Aorta (tissue), 5 donors: ENCODE data around the gene VAT1. TPM values are rescaled to one million over a fixed set of nuclear protein-coding genes. Genes with fewer than 3 reads are reported as not detected.
"Not testable (repeated sequence)": the region's sequence is repeated elsewhere in the genome, so short reads cannot be mapped to it uniquely, and the experiment has no call there.

Source experiments
- ATAC-seq: fragments of 200-7000 bp; cut with Tn5 transposase; one replicate; pipeline ENCODE4 v1.9.1; 2022; ENCODE audit warnings: moderate library complexity; ENCODE audit not compliant: low FRiP score
- DNase-seq, 2 donors: peaks; one replicate each; pipeline ENCODE4 v3.0.0-alpha.2; 2020
- H3K27ac ChIP-seq, 2 donors: one replicate each; pipeline ENCODE4 v1.5.1; 2013; ENCODE audit warnings: low read length in 2 of 2, mild to moderate bottlenecking in 2 of 2, moderate library complexity in 2 of 2, control low read depth in 1 of 2, inconsistent platforms in 1 of 2, low read depth in 1 of 2
- H3K27me3 ChIP-seq, 2 donors: one replicate each; pipeline ENCODE4 v1.6.1; 2013; ENCODE audit warnings: control low read depth in 1 of 2, low read length in 1 of 2, mild to moderate bottlenecking in 1 of 2, moderate library complexity in 1 of 2; ENCODE audit not compliant: insufficient read depth in 2 of 2, control insufficient read depth in 1 of 2
- H3K36me3 ChIP-seq, 2 donors: one replicate each; pipeline ENCODE4 v1.6.1; 2013; ENCODE audit warnings: control low read depth in 1 of 2, low read length in 1 of 2, mild to moderate bottlenecking in 1 of 2; ENCODE audit not compliant: insufficient read depth in 2 of 2, control insufficient read depth in 1 of 2
- H3K4me1 ChIP-seq, 2 donors: one replicate each; pipeline ENCODE4 v1.6.1; 2013; ENCODE audit warnings: low read length in 2 of 2, control low read depth in 1 of 2, mild to moderate bottlenecking in 1 of 2, moderate library complexity in 1 of 2; ENCODE audit not compliant: insufficient read depth in 2 of 2, control insufficient read depth in 1 of 2
- H3K4me3 ChIP-seq, 2 donors: one replicate each; pipeline ENCODE4 v1.5.1; 2013; ENCODE audit warnings: low read length in 2 of 2, control low read depth in 1 of 2, mild to moderate bottlenecking in 1 of 2
- H3K9me3 ChIP-seq: one replicate; pipeline ENCODE4 v1.6.1; 2013; ENCODE audit warnings: mild to moderate bottlenecking, low read length; ENCODE audit not compliant: control insufficient read depth
- WGBS, 2 donors: extraction: QIAGEN DNeasy Blood & Tissue Kit; methylation state at CpG; one replicate each; pipeline ENCODE4 v1.1.7; 2013; 5-methylcytosine and 5-hydroxymethylcytosine counted together
- intact Hi-C, 2 donors: fragments of 100-400 bp; cut with DNase I; formaldehyde crosslinking; loops; one replicate each; pipeline versions ENCODE4 v1.14.2 to v1.15.0; 2022
- polyA plus RNA-seq, 2 donors: library from polyadenylated mRNA; stranded (reverse); fragments of 200-250 nt; gene quantifications; one replicate each; pipeline ENCODE4 v1.2.3, GENCODE V29; 2013
- total RNA-seq, 2 donors: library from RNA; stranded (reverse); fragmentation: NEBNext Ultra II Directional; extraction: Animal tissue kit (Norgen Biotek cat#: 25700); gene quantifications; one replicate each; pipeline ENCODE4 v1.2.1, GENCODE V29; 2021
- donor health status: healthy with polysubstance abuse.
- donor health status: Bipolar disorder and iron deficiency.
- donor health status: DM: no; HTN: no; CAD: no.
- donor health status: DM: no; HTN: no; CAD: no.
- donor health status: DM: yes; HTN: yes; CAD: no.

Gene VAT1
- total and polyA plus RNA-seq, 4 donors: 55.7 to 241 (median 115) TPM

DNA sequence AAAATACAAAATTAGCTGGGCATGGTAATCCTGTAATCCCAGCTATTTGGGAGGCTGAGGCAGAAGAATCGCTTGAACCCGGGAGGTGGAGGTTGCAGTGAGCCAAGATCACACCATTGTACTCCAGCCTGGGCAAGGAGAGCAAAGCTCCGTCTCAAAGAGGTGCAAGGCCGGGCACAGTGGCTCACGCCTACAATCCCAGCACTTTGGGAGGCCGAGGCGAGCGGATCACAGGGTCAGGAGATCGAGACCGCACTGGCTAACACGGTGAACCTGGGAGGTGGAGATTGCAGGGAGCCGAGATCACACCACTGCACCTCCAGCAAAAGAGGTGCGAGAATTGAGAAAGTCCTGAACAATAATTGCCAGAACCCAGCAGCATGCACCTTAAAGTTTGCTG is 21.3 kb downstream of the VAT1 start:
- H3K4me3 ChIP-seq, H3K36me3 ChIP-seq, ATAC-seq, intact Hi-C loops, H3K4me1 ChIP-seq, H3K27me3 ChIP-seq, H3K27ac ChIP-seq, H3K9me3 ChIP-seq: not testable (repeated sequence)
- DNase-seq: peak; percentile 35 to 61
- 92 to 94% methylated on average over 13 of the region's 13 CpGs for WGBS, 2 donors

DNA sequence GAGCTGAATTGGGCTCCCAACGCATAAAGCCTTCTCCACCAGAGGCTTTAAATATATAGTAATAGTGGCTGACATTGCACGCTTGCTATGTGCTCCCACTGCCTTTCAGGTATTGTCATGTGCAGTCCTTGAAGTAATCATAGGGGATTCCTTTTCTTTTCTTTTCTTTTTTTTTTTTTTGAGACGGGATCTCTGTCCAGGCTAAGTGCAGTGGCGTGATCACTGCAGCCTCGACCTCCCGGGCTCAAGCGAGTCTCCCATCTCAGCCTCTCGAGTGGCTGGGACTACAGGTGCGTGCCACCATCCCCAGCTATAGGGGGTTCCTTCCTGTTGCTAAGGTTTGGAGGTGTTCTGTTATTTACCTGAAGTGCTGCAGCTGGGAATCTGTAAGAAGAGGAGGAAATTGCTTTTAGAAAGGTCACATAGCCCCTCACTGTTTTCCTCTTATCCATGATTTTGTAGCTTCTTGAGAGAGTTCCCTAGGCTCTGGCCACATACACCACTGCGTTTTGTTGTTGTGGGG is 23.1 kb downstream of the VAT1 start:
- intact Hi-C loops: loop anchor here in 1 of 2 donors (10.0 kb wide), 1 partner anchor 154 kb away; the partner anchor contains the start of gene AOC2
- Histone ChIP-seq H3K9me3 (no peaks in the 10 kb centered on the region), H3K4me1 (no peaks in the 10 kb centered on the region), H3K27ac (peak overlapping the region in 1 of 2 donors; percentile 83), H3K27me3 (no peaks in the 10 kb centered on the region), H3K4me3 (peak overlapping the region; percentile 46 to 75), H3K36me3 (peaks cover 0 to 5% of the 10 kb centered on the region in 2 donors)
- peak; percentile 43 to 58 for DNase-seq
- WGBS, 2 donors: 14 to 16% methylated on average over 10 of the region's 10 CpGs
- no peak for ATAC-seq

DNA sequence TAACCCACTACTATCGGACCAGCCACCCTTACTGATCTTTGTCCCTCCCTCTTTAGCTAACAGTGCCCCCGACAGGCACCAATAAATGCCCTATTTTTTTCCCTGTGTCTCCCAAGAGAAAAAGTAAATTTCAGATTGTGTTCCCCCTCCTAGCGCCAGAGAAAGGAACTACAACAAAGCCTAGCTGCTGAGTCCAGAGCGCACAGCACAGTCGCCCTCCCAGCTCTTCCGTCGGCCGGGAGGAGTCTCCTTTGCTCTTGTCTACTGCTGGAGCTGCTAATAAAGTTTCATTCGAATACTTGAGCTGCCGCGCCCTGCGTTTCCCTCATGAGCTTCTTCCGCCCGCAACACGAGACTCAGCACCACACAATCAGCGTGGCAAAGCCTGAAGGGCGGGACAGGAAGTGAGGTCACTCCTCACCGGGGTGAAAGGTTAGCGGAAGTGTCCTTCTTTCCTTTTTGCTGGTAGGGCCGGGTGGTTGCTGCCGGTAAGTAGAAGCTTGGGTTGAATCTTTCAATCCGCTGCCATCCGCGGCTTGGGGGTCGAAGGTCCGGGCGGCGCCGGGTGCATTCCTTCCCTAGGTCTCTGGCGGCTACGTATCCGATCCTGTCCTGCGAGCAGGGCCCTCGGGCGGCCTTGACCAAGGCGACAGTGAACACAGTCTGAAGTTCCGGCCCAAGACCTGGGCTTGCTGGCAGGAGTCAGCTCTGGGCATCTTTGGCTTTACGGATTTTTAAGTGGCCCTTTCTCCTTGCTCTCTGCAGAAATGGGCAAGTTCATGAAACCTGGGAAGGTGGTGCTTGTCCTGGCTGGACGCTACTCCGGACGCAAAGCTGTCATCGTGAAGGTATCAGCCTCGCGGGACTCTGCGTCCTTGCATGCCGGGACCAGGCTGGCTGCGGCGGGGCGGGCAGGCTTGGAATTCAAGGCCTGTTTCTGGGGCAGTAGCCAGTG is 23.9 kb downstream of the VAT1 start, which contains the start of gene RPL27:
Gene RPL27, plus strand, starts transcription at position 436 of the 955 bp plus-strand sequence. Its CDS starts 332 bp downstream, at position 768.
- Histone ChIP-seq H3K4me3 (peak within 1 kb of the TSS; percentile 46 to 75), H3K27ac (peak within 1 kb of the TSS; percentile 45 to 83), H3K27me3 (no peaks in the 10 kb centered on the region), H3K9me3 (no peaks in the 10 kb centered on the region), H3K4me1 (no peaks in the 10 kb centered on the region), H3K36me3 (peaks cover 0 to 5% of the 10 kb centered on the region in 2 donors)
- WGBS, 2 donors: 0% methylated on average over 49 of the region's 49 CpGs
- DNase-seq (peak; percentile 98 to 99), ATAC-seq (peak; percentile 98)
- intact Hi-C loops: loop anchor here (2.0 to 10.0 kb wide), 2 partner anchors 153 to 155 kb away; partner anchors contain the start of gene AOC2 (in 1 of the 2)

DNA sequence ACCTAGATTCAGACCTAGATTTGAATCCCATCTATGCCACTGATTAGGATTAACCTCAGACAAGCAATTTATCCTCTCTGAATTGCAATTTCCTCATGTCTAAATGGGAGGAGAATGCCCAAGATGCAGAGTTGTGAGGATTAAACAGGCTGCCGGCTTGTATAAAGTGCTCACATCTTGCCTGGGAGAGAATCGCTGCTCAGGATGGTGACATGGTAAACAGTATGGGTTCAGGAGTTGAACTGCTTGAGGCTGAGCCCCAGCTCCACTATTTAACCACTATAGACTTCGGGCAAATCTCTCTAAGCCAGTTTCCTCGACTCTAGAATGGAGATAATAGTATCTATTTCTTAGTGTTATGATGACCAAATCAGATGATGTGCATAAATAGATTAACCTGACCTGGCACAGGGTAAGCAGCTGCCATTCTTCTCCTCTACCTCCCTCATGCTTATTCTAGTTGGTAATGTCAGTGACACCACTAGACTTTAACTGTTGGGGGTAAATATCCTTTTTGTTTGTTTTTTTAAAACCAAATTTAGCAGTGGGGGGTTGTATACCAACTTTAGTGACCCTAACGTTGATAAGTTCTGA is 24.7 kb downstream of the VAT1 start:
- Histone ChIP-seq H3K4me3 (no peak overlapping the region), H3K27ac (peak overlapping the region in 1 of 2 donors; percentile 52), H3K36me3 (peaks cover 0 to 3% of the 10 kb centered on the region in 2 donors), H3K27me3 (no peaks in the 10 kb centered on the region), H3K9me3 (no peaks in the 10 kb centered on the region), H3K4me1 (no peaks in the 10 kb centered on the region)
- DNase-seq (peak in 1 of 2 donors; percentile 17), ATAC-seq (no peak)
- intact Hi-C loops: loop anchor here (2.0 to 10.0 kb wide), 2 partner anchors 153 to 155 kb away; partner anchors contain the start of gene AOC2 (in 1 of the 2)
- 15 to 18% methylated on average over 5 of the region's 5 CpGs for WGBS, 2 donors

DNA sequence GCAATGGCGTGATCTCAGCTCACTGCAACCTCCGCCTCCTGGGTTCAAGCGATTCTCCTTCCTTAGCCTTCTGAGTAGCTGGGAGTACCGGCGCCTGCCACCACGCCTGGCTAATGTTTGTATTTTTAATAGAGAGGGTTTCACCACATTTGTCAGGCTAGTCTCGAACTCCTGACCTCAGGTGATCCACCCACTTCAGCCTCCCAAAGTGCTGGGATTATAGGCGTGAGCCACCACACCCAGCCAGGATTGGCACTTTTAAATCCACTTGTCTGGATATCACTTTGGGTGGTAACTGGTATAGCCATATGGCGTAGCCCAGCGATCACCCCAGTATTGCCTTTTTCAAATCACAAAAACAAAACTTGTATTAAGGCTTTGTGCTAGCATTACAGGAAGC is 28.3 kb downstream of the VAT1 start:
- not testable (repeated sequence) for H3K4me1 ChIP-seq, H3K4me3 ChIP-seq, H3K27ac ChIP-seq, ATAC-seq, H3K27me3 ChIP-seq, H3K9me3 ChIP-seq
- intact Hi-C loops: loop anchor here in 1 of 2 donors (10.0 kb wide), 1 partner anchor 149 kb away; the partner anchor contains the start of gene AOC2
- WGBS, 2 donors: 80 to 83% methylated on average over 10 of the region's 10 CpGs
- DNase-seq: peak in 1 of 2 donors; percentile 31
- peaks cover 0 to 11% of the 10 kb centered on the region in 2 donors for H3K36me3 ChIP-seq

DNA sequence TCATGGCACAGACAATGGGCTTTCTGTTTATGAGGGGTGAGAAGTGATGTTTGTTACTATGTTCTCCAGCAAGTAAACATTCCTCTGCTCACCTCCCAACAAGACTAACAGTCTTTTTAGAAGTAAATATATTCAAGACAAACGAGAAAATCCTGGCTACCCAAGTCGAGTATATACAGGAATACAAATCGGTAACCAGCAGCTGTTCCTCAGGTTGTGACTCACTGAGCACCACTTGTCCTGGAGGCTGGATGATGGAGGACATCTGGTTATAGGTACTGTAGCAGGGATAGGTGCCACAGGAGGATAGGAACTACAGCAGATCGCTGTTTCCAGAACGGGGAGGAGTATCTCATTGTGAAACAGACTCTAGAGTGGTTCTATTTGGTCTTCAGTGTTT is 29.3 kb downstream of the VAT1 start:
- 83 to 87% methylated on average over 5 of the region's 5 CpGs for WGBS, 2 donors
- no peaks in the 10 kb centered on the region for H3K9me3 ChIP-seq
- no peaks in the 10 kb centered on the region for H3K27me3 ChIP-seq
- no peak for DNase-seq
- H3K27ac ChIP-seq: no peak overlapping the region
- no peak overlapping the region for H3K4me3 ChIP-seq
- H3K4me1 ChIP-seq: no peaks in the 10 kb centered on the region
- intact Hi-C loops: loop anchor here in 1 of 2 donors (10.0 kb wide), 1 partner anchor 148 kb away; the partner anchor contains the start of gene AOC2
- peaks cover 0 to 11% of the 10 kb centered on the region in 2 donors for H3K36me3 ChIP-seq
- no peak for ATAC-seq

DNA sequence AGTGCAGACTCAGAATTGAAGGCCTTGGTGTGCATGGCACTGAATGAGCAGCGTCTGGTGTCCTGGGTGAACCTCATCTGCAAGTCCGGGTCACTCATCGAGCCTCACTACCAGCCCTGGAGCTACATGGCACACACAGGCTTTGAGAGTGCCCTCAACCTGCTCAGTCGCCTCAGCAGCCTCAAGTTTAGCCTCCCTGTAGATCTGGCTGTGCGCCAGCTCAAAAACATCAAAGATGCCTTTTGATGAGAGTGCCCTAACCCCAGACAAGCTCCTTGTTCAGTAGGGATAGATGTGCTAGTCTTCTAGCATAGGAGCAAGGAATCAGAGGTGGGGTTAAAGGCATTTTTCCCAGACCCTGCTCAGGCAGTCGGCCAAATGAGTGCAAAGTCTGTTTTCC is 30.7 kb downstream of the VAT1 start:
- H3K36me3 ChIP-seq: peaks cover 0 to 11% of the 10 kb centered on the region in 2 donors
- intact Hi-C loops: loop anchor here in 1 of 2 donors (10.0 kb wide), 1 partner anchor 147 kb away; the partner anchor contains the start of gene AOC2
- ATAC-seq (no peak), DNase-seq (no peak)
- no peak overlapping the region for H3K27ac ChIP-seq
- no peaks in the 10 kb centered on the region for H3K4me1 ChIP-seq
- no peak overlapping the region for H3K4me3 ChIP-seq
- WGBS, 2 donors: 93% methylated on average over 6 of the region's 6 CpGs
- H3K9me3 ChIP-seq: no peaks in the 10 kb centered on the region
- H3K27me3 ChIP-seq: no peaks in the 10 kb centered on the region
